Stimulated activated effector memory CD8-positive, alpha-beta T cell treated with anti-CD3 and anti-CD28 coated beads, Interleukin-12 subunit alpha, Interleukin-12 subunit beta, amount 100 ng/mL, for 72 hours (primary cell): ENCODE measurements around the gene SCAF1.
"Not testable (repeated sequence)": the region's sequence is repeated elsewhere in the genome, so short reads cannot be mapped to it uniquely, and the experiment has no call there.

ENCODE experiments used
- ATAC-seq: fragments of 150-1000 bp; cut with Tn5 transposase; 2 replicates; pipeline ENCODE4 v1.10.0; 2021
- DNase-seq, 2 donors: peaks; one replicate each; pipeline ENCODE4 v3.0.0; 2021 to 2022; ENCODE audit warnings: low spot score in 2 of 2
- H3K27ac Mint-ChIP-seq: one replicate; pipeline ENCODE4 v1.8.0; 2022; ENCODE audit warnings: mild to moderate bottlenecking, mixed read lengths
- H3K36me3 Mint-ChIP-seq: one replicate; pipeline ENCODE4 v1.8.0; 2022; ENCODE audit warnings: mild to moderate bottlenecking, mixed read lengths
- H3K4me1 Mint-ChIP-seq: one replicate; pipeline ENCODE4 v1.8.0; 2022; ENCODE audit warnings: mixed read lengths
- H3K4me3 Mint-ChIP-seq: one replicate; pipeline ENCODE4 v1.8.0; 2022; ENCODE audit warnings: mild to moderate bottlenecking, mixed read lengths
- H3K9me3 Mint-ChIP-seq: one replicate; pipeline ENCODE4 v1.8.0; 2022; ENCODE audit warnings: mixed read lengths

SCAF1 gene

DNA sequence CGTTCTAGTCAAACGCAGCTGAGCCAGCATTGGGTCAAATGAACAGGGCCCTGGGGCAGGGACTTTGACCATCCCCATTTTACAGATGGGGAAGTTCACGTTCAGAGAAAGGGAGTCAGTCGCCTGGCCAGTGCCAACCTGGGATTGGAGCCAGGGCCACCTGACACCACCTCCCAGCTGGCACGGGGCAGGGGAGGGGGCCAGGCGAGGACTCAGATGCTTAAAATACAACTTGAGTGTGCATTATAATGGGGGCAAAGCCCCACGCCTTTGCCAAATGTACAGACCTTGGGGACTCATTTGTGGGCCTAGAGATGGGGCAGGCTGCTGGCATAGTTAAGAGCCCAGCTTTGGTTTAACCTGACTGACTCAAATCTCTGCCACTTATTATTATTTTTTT, 36.4 kb upstream of the SCAF1 start:
- Mint-ChIP-seq H3K4me3 (no peak overlapping the region), H3K9me3 (no peaks in the 10 kb centered on the region), H3K4me1 (peaks cover 7% of the 10 kb centered on the region), H3K36me3 (peaks cover 94% of the 10 kb centered on the region), H3K27ac (peak overlapping the region; percentile 52)
- DNase-seq = no peak
- ATAC-seq = no peak

DNA sequence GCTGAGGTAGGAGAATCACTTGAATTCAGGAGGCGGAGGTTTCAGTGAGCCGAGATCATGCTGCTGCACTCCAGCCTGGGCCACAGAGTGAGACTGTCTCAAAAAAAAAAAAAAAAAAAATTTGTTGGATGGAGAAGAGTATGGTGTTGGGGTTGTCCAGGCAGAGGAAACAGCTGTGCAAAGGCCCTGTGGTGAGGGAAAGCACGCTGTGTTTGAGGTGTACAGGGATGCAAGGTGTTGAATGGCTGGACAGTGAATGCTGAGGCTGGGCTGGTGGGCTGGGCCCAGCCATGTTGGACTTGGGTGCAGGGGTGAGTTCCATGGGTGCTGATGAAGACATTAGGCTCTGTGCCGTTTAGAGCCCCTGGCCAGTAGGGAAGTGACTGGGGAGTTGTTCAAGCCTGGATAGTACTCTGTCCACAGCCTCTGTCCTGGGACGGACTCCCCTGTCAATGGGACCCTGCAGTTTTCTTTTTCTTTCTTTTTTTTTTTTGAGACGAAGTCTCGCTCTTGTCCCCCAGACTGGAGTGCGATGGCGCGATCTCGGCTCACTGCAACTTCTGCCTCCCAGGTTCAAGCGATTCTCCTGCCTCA, 32.4 kb upstream of the SCAF1 start:
- peaks cover 73% of the 10 kb centered on the region for H3K36me3 Mint-ChIP-seq
- no peaks in the 10 kb centered on the region for H3K9me3 Mint-ChIP-seq
- DNase-seq (no peak), ATAC-seq (no peak)
- H3K4me1 Mint-ChIP-seq = peaks cover 22% of the 10 kb centered on the region
- H3K4me3 Mint-ChIP-seq = no peak overlapping the region
- no peak overlapping the region for H3K27ac Mint-ChIP-seq

DNA sequence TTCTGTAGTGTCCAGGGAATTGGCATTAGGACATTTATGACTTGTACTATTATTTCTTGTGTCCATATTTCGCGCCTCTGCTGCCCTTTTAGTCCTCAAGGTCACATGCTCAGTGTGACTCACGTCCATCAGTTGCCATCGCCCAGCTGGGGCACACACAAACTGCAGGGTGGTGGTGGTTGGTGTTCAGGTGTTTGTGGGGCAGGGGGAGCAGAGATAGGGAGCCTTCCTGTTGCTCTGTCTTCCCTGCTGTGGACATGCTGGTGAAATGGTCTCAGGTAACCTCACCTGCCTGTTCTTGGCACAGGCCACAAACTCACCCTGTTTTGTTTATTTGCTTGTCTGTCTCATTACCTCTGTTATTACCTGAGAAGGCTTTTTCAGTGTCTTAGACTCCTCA, 28.6 kb upstream of the SCAF1 start:
- no peak for DNase-seq
- Mint-ChIP-seq H3K4me1 (peaks cover 30% of the 10 kb centered on the region), H3K9me3 (no peaks in the 10 kb centered on the region), H3K4me3 (peak overlapping the region; percentile 67), H3K36me3 (peaks cover 79% of the 10 kb centered on the region), H3K27ac (peak overlapping the region; percentile 93)
- no peak for ATAC-seq

DNA sequence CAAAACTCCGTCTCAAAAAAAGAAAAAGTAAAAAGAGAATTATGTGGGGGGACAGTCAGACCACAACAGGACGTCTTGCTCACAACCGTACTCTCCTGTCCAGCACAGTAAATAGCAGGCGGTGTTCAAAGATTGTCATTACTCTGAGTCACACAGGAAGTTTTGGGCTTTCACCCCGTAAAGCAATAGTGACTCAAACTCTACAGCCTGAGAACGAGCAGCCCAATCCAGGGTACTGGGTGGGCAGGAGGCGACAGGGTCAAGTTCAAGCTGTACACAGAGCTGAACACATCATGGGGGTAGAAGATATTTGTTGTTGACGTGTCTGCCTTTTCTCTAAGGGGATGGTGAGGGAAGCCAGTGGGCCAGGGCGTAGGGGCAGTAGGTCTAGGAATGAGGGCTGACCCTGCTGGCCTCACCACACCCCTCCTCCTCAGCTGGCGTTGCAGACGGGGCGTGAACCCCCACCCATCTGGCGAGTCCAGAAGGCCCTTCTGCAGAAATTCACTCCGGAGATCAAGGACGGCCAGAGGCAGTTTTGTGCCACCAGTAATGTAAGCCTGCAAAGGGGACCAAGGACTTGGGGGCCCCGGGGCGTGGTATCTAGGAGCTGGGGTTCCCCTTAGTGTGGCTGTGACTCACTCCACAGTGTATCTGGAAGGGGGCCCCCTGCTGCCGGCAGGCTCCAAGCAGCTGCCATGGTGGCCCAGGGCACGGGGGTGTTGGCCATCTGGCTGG, 27.7 kb upstream of the SCAF1 start:
- ATAC-seq = peak; percentile 96
- Mint-ChIP-seq H3K9me3 (no peaks in the 10 kb centered on the region), H3K36me3 (peaks cover 79% of the 10 kb centered on the region), H3K4me3 (peak overlapping the region; percentile 67), H3K27ac (peak overlapping the region; percentile 93), H3K4me1 (peaks cover 37% of the 10 kb centered on the region)
- peak in 1 of 2 donors; percentile 72 for DNase-seq

DNA sequence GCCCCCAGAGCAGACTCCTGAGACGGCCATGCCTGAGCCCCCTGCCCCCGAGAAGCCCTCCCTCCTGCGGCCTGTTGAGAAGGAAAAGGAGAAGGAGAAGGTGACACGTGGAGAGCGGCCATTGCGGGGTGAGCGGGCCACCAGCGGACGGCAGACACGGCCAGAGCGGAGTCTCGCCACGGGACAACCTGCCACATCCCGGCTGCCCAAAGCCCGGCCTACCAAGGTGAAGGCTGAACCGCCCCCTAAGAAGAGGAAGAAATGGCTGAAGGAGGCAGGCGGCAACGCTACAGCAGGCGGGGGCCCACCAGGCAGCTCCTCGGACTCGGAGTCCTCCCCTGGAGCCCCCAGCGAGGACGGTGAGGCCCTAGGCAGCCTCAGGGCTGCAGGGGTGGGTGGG, 26.1 kb upstream of the SCAF1 start:
- Mint-ChIP-seq H3K4me1 (peaks cover 37% of the 10 kb centered on the region), H3K27ac (peak overlapping the region; percentile 93), H3K36me3 (peaks cover 78% of the 10 kb centered on the region), H3K9me3 (no peaks in the 10 kb centered on the region), H3K4me3 (no peak overlapping the region)
- DNase-seq (no peak), ATAC-seq (no peak)

DNA sequence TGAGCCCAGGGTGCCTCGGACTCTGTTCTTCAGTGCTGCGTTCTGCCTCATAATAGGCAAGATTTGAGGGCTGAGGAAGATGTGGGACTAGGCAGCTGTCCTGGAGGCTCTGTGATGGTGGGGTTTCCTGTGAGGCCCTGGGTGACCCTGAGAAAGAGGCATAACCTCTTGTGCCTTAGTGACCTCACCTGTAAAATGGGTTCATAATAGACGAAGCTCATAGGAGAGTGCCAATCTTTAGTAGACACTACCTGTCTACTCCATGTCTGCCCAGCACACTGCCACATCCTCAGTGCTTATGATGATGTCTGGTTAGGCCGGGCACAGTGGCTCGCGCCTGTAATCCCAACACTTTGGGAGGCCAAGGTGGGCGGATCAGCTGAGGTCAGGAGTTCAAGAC, 25.5 kb upstream of the SCAF1 start:
- H3K36me3 Mint-ChIP-seq = peaks cover 78% of the 10 kb centered on the region
- ATAC-seq (no peak), DNase-seq (no peak)
- H3K4me1 Mint-ChIP-seq = peaks cover 37% of the 10 kb centered on the region
- H3K9me3 Mint-ChIP-seq = no peaks in the 10 kb centered on the region
- H3K27ac Mint-ChIP-seq = no peak overlapping the region
- H3K4me3 Mint-ChIP-seq = no peak overlapping the region

DNA sequence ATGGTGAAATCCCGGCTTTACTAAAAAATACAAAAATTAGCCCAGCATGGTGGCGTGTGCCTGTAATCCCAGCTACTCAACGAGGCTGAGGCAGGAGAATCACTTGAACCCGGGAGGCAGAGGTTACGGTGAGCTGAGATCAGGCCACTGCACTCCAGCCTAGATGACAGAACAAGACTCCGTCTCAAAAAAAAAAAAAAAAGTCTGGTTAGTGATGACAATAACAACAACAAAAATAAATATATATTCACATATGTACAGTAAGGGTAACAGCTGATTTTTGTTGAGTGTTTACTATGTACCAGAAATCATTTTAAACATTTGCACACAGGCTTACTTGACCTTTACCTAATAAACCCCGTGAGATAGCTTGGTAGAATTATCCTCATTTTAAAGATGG, 25.1 kb upstream of the SCAF1 start:
- ATAC-seq (no peak), DNase-seq (no peak)
- peaks cover 37% of the 10 kb centered on the region for H3K4me1 Mint-ChIP-seq
- no peaks in the 10 kb centered on the region for H3K9me3 Mint-ChIP-seq
- peak overlapping the region; percentile 61 for H3K27ac Mint-ChIP-seq
- no peak overlapping the region for H3K4me3 Mint-ChIP-seq
- peaks cover 83% of the 10 kb centered on the region for H3K36me3 Mint-ChIP-seq

DNA sequence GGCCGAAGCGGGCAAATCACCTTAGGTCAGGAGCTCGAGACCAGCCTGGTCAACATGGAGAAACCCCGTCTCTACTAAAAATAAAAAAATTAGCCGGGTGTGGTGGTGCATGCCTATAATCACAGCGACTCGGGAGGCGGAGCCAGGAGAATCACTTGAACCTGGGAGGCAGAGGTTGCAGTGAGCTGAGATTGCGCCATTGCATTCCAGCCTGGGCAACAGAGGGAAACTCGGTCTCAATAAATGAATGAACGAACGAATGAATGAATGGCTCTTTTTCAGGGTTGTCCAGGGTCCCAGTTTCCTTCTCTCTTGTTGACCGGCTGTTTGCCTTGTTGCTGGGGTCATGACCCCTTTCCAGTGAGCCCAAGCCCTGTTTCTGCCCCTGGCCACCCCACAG, 24.1 kb upstream of the SCAF1 start:
- ATAC-seq, DNase-seq, H3K4me3 Mint-ChIP-seq, H3K9me3 Mint-ChIP-seq: not testable (repeated sequence)
- peaks cover 30% of the 10 kb centered on the region for H3K4me1 Mint-ChIP-seq
- H3K36me3 Mint-ChIP-seq = peaks cover 92% of the 10 kb centered on the region
- H3K27ac Mint-ChIP-seq = peak overlapping the region; percentile 61

DNA sequence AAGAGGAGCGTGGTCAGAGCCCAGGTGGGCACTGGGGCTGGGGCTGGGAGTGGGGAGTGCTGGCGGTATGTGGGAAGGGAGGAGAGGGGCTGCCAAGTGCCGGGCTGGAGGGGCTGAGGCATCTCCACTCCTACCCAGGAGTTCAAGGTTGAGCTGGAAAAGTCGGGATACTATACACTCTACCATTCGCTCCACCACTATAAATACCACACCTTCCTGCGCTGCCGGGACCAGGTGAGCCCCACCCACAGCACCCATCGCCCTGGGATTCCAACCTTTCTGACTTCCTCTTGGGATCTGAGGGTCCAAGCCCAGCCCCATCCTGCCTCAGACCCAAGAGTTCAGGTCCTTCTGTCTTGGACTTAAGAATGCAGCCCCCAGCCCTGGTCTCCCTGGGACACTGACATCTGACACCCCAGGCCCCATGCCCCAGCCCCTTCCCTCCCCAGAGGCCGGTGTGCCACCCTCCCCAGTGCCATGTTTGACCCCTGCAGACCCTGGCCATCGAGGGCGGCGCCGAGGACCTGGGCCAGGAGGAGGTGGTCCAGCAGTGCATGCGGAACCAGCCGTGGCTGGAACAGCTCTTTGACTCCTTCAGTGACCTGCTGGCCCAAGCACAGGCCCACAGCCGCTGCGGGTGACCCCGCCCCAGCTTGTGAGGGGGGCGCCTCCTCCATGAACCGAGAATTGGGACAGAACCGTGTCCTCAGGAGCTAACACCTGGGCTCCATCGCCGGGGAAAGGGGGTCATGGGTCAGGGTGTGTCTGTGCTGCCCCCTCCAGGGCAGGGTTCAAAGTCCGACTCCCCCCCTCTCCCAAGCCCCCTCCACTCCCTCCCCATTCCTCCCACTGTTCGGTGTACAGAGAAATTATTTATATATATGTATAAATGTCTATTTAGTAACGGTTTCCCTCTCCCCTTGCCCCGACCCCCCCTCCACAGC, 16.8 kb upstream of the SCAF1 start:
- ATAC-seq (no peak), DNase-seq (no peak)
- H3K9me3 Mint-ChIP-seq = no peaks in the 10 kb centered on the region
- peaks cover 80% of the 10 kb centered on the region for H3K36me3 Mint-ChIP-seq
- no peaks in the 10 kb centered on the region for H3K4me1 Mint-ChIP-seq
- H3K27ac Mint-ChIP-seq = no peak overlapping the region
- no peak overlapping the region for H3K4me3 Mint-ChIP-seq

DNA sequence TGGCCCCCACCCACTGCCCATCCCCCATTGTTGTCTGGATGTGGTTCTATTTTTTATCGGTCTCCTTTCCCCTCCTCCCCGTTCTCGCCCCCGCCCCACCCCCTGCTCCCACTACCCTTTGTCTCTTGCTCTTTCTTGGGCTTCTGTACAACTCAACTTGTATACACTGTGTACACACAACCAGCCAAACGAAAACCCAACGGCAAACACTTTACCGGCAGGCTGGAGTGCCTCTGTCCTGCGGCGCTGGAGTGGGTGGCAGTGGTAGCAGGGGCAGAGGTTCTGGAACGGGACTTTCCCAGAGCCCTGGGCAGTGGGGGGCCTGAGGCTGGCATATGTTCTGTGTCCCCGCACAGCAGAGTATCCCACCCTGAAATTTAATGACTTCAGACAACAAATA, 15.8 kb upstream of the SCAF1 start:
- no peaks in the 10 kb centered on the region for H3K9me3 Mint-ChIP-seq
- H3K36me3 Mint-ChIP-seq = peaks cover 74% of the 10 kb centered on the region
- no peak overlapping the region for H3K27ac Mint-ChIP-seq
- H3K4me1 Mint-ChIP-seq = no peaks in the 10 kb centered on the region
- H3K4me3 Mint-ChIP-seq = no peak overlapping the region
- ATAC-seq (no peak), DNase-seq (no peak)

DNA sequence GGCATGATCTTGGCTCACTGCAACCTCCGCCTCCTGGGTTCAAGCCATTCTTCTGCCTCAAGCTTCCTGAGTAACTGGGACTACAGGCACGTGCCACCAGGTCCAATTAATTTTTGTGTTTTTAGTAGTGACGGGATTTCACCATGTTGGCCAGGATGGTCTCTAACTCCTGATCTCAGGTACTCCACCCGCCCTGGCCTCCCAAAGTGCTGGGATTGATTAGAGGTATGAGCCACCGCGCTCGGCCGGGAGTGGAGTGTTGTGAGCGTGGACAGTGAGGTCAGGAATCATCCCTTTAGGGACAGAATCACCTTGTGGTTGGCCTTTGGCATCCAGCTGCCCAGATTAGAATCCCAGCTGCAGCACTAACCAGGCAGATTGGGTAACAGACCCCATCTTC, 12.3 kb upstream of the SCAF1 start:
- Mint-ChIP-seq H3K4me3 (no peak overlapping the region), H3K9me3 (no peaks in the 10 kb centered on the region), H3K36me3 (peaks cover 43% of the 10 kb centered on the region), H3K27ac (no peak overlapping the region), H3K4me1 (no peaks in the 10 kb centered on the region)
- DNase-seq = no peak
- ATAC-seq = no peak

DNA sequence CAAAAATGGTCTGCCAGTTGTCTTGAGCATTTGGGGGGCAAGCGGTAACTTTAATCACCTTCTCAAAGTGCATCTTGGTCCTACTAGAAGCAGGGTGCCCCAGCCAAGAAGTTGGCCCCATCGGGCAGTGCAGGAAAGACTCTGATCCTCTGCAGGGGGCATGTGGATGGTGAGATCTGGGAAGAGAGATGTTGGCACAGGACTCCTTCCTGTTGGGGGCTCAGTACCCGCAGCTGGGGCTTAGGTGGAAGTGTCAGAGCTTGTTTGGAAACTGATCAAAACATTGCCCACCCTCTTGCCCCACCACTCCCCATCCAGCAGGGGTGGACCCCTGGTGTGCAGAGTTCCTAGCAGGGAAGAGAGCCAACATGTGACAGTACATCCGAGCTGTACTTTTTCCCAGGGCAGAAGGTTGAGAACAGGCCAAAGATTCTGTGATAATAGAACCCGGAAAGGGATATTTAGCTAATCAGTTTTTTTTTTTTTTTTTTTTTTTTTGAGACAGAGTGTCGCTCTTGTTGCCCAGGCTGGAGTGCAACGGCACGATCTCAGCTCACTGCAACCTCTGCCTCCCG, 10.9 kb upstream of the SCAF1 start:
- peaks cover 12% of the 10 kb centered on the region for H3K4me1 Mint-ChIP-seq
- H3K27ac Mint-ChIP-seq = no peak overlapping the region
- H3K4me3 Mint-ChIP-seq = no peak overlapping the region
- DNase-seq = no peak
- peaks cover 42% of the 10 kb centered on the region for H3K36me3 Mint-ChIP-seq
- ATAC-seq = no peak
- no peaks in the 10 kb centered on the region for H3K9me3 Mint-ChIP-seq

DNA sequence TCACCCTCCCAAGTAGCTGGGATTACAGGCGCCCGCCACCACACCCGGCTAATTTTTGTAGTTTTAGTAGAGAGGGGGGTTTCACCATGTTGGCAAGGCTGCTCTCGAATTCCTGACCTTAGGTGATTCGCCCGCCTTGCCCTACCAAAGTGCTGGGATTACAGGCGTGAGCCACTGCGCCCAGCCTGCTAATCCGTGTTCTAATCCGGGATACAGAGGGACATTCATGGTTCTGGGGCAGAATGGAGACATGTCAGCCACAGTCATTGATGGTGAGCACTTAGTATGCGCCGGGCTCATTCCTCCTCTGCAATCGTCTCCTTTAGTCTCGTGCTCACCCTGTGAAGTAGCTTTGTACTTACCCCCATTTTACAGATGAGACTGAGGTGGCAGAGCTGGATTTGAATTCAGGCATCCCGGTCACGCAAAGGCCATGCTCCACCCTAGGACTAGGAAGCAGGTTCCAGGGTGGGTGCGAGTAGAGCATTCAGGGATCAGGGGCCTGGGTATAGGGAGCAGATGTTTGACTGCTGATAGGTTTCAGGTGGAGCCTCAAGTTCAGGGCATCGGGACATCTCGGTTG, 10.3 kb upstream of the SCAF1 start:
- no peak overlapping the region for H3K4me3 Mint-ChIP-seq
- DNase-seq (no peak), ATAC-seq (no peak)
- no peak overlapping the region for H3K27ac Mint-ChIP-seq
- peaks cover 45% of the 10 kb centered on the region for H3K36me3 Mint-ChIP-seq
- no peaks in the 10 kb centered on the region for H3K9me3 Mint-ChIP-seq
- peaks cover 15% of the 10 kb centered on the region for H3K4me1 Mint-ChIP-seq

DNA sequence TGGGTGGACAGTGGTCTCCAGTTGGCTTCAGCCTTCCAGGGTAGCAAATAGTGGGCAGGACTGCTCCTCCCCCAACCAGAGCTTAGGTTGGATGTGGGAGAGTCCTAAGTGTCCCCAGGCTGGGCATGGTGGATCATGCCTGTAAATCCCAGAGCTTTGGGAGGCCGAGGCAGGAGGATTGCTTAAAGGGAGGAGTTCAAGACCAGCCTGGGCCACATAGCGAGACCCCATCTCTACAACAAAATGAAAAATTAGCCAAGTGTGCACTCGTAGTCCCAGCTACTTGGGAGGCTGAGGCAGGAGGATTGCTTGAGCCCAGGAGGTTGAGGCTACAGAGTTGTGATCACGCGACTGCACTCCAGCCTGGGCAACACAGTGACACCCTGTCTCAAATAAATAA, 9.4 kb upstream of the SCAF1 start:
- H3K4me1 Mint-ChIP-seq = peaks cover 16% of the 10 kb centered on the region
- H3K27ac Mint-ChIP-seq = no peak overlapping the region
- DNase-seq (no peak), ATAC-seq (no peak)
- H3K9me3 Mint-ChIP-seq = no peaks in the 10 kb centered on the region
- no peak overlapping the region for H3K4me3 Mint-ChIP-seq
- peaks cover 46% of the 10 kb centered on the region for H3K36me3 Mint-ChIP-seq

DNA sequence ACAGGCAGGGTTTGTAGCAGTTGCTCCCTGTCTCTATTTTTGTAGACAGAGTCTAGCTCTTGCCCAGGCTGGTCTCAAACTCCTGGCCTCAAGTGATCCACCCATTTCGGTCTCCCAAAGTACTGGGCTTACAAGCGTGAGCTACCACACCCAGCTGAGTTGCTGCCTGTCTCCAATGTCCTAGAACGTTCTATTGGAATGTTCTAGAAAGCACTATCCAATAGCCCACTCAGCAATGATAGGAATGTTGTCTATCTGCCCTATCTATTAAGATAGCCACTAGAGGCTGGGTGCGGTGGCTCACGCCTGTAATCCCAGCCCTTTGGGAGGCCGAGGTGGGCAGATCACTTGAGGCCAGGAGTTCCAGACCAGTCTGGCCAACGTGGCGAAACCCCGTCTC, 8.7 kb upstream of the SCAF1 start:
- not testable (repeated sequence) for H3K9me3 Mint-ChIP-seq, DNase-seq, H3K27ac Mint-ChIP-seq, ATAC-seq, H3K4me3 Mint-ChIP-seq
- Mint-ChIP-seq H3K36me3 (peaks cover 39% of the 10 kb centered on the region), H3K4me1 (peaks cover 23% of the 10 kb centered on the region)
